HCEC 1CT (cell line): ENCODE results near the gene SYNJ2BP.
A peak's percentile ranks its signal among the peaks of the same experiment; 100 is the strongest.
"Not testable (repeated sequence)": the region's sequence is repeated elsewhere in the genome, so short reads cannot be mapped to it uniquely, and the experiment has no call there.

Experiments
- DNase-seq: peaks from one replicate; pipeline ENCODE4 v3.0.0-alpha.2; 2017

Gene SYNJ2BP, protein sequence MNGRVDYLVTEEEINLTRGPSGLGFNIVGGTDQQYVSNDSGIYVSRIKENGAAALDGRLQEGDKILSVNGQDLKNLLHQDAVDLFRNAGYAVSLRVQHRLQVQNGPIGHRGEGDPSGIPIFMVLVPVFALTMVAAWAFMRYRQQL

DNA sequence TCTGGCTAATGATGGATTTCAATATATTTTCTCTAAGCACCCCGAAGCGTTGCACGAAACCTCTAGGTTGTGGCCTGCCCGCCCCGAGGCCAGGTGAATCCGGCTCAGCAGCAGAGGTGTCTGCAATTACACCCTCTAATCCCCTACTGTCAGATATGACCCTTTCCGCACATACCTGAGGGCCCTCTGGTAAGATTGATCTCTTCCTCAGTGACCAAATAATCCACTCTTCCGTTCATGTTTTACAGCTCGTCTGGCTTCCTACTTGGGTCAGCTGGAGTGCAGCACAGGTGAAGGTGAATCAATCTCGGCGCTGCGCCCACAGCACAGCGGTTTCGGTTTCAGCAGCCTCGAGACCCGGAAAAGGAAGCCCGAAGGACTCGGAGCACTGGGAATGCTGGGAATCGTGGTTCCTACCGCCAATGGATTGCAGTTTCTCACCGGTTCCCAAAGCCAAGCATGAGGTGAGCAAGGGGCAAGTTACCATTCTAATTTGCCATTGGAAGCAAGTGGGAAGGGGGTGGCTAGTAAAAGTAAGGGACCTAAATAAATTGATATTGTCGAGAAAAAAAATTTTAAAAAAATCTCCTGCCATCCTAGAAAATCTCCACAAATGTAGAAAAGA is at the start of gene SYNJ2BP:
Gene SYNJ2BP (minus strand): TSS at position 366 of the 625 bp plus-strand sequence. CDS start 127 bp downstream, at position 239.
- DNase-seq, result peak; percentile 77

DNA sequence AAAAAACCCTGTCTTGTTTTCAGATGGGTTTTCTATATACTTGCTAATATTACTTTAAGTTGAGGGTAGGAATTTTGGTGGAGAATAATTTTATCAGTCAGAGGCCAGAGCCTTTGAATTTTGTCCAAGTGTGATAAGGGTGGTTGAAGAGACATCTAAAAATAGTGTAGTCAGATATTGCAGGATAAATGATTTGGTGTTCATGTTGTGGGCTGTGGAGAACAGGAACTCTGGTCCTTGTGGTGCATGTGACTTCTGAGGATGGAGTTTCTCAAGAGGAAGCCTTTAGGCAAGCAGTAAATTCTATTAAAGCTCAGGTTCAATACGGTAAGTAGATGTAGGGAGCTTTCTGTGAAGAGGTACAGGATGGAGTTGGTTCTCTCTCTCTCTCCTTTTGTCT is 37.8 kb upstream of the SYNJ2BP start:
- no peak for DNase-seq

DNA sequence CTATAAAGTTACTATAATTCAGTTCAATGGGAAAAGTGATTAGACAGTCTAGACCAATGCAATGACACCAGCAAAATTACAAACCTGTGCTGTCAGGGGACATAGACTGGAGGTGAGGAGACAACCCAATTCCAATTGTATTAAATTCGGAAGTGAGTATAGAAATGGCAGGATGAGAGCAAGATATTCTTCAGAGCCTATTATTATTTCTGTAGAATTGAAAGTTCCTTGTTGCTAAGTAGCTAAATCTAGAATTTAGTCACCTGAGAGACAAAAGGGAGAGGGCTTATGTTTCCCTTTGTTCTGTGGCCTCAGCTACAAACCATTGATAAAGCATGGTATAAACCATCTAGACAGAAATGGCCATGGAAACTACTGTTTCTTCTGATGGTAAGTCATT is 35.0 kb upstream of the SYNJ2BP start, which contains the start of gene ADAM21:
Gene ADAM21 (plus strand): TSS at position 301 of the 400 bp plus-strand sequence. CDS start 5,326 bp downstream, outside the sequence.
- no peak for DNase-seq

DNA sequence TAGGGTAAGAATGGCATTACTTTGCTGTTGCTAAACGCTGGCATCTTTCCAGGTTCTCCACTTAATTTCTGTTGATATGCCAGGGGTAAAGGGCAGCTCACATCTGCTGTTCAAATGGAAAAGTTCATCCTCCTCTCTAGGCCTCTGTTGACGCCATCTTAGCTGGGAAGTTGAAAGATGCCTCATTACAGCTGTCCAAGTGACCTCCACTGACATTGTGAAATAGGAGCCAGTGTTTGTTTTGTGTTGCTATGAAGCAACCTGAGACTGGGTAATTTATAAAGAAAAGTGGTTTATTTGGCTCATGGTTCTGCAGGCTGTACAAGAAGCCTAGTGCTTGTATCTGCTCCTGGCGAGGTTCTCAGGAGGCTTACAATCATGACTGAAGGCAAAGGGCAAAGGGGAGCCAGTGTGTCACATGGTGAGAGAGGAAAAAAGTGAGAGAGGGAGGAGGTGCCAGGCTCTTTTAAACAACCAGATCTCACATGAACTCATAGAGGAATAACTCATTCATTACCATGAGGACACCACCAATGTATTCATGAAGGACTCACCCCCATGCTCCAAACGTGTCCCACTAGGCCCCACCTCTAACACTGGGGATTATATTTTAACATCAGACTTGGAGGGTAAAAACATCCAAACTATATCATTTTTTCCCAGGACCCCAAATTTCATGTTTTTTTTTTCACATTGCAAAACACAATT is 31.9 kb upstream of the SYNJ2BP start:
- peak; percentile 32 for DNase-seq

DNA sequence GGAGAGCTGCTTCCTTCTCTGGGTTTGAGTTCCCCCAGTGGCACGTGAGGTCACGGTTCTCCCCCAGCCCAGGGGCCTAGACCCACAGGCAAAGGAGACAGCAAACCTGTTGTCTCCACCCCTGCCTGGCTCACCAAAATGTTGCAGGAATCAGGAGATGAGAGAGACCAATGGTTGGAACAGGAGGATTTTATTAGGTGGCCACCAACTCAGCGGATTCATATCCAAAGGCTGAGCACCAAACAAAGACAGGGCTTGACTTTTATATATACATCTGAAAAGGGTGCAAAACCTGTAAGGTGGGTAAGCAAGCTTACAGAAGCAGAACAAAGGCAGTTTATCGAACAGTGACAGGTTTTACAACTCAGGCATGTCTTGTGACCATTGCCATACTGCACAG is 25.9 kb upstream of the SYNJ2BP start:
- no peak for DNase-seq

DNA sequence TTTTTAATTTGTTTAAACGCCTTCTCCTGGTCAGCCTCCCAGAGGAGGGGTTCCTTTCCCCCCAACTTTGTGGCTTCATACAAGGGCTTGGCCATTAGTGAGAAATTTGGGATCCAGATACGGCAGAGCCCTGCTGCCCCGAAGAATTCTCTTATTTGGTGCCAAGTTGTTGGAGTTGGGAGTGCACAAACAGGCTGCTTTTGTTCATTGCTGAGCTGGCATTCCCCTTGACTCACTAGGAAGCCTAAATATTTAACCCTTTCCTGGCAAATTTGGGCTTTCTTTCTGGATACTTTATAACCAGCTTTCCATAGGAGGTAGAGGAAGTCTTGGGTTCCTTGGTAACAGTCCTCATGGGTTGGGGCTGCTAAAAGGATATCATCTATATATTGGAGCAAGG is 24.8 kb upstream of the SYNJ2BP start:
- no peak for DNase-seq

DNA sequence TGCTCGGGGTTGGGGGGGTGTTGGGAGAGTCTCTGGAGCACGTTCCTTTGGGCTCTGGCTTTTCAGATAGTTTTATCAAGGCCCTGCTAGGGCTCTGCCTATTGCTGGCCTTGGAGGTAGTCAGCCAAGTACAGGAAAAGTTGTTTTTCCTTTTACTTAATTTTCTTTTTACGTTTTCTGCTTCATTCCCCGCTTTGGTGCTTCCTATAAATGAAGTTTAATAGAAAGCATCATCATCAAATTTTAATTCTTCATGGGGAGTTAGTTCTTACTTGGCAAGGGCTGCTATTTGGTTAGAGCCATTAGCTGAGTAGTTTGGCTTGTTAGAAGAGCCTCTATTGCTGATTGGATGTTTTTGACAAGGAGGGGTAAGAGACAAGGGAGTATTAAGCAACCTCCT is 20.0 kb upstream of the SYNJ2BP start:
- no peak for DNase-seq

DNA sequence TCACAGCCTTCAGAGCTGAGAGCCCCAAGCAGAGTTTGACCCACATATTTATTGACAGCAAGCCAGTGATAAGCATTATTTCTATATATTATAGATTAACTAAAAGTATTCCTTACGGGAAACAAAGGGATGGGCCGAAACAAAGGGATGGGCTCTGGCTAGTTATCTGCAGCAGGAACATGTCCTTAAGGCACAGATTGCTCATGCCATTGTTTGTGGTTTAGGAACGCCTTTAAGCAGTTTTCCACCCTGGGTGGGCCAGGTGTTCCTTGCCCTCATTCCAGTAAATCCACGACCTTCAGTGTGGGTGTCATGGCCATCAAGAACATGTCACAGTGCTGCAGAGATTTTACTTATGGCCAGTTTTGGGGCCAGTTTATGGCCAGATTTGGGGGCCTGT is 9.7 kb upstream of the SYNJ2BP start:
- DNase-seq, result not testable (repeated sequence)

DNA sequence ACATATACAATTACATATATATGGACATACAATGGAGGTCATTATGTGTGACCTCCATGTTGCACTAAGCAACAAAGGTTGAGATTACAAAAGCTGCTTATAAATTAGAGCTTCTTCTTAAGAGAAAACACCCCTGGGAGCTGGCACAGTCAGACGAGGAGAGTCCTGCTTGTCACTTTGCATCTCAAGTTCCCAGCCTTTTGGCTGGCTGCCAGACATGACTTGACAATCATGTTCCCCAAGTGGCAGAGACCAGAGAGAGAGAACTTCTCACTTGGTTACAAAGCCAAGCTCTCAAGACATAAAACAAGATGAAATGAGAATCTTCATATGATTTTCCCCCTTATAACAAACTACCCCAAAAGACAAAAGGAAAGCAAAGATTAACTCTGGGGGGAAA is 8.5 kb upstream of the SYNJ2BP start:
- DNase-seq, result no peak

DNA sequence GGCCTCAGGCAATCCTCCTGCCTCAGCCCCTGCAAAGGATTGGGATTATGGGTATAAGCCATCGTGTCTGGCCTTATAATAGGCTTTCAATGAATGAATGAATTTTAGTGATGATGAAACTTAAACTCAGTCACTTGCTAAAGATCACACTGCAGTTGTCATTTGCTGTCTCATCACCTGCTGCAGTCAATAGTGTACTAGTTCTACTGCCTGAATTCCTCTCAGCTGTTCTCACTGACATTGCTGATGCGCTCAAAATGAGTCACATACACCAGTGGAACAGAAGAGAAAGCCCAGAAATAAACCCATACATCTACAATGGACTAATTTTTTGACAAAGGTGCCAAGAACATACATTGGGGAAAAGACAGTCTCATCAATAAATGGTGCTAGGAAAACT is 5.6 kb upstream of the SYNJ2BP start:
- no peak for DNase-seq

DNA sequence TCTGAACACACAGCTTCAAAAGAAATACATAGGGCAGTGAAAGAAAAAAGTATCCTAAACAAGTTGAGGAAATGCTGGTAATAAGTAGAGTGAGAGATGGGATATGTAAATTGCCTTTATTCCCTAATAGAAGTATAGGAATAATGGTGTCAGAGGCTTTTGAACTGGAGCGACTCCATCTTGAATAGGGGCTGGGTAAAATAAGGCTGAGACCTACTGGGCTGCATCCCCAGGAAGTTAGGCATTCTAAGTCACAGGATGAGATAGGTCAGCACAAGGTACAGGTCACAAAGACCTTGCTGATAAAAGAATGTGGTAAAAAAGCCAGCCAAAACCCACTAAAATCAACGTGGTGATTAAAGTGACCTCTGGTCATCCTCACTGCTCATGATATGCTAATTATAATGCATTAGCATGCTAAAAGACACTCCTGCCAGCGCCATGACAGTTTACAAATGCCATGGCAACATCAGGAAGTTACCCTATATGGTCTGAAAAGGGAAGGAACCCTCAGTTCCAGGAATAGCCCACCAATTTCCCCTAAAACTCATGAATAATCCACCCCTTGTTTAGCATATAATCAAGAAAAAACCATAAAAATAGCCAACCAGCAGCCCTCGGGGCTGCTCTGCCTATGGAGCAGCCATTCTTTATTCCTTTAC is 2.5 kb upstream of the SYNJ2BP start:
- not testable (repeated sequence) for DNase-seq

DNA sequence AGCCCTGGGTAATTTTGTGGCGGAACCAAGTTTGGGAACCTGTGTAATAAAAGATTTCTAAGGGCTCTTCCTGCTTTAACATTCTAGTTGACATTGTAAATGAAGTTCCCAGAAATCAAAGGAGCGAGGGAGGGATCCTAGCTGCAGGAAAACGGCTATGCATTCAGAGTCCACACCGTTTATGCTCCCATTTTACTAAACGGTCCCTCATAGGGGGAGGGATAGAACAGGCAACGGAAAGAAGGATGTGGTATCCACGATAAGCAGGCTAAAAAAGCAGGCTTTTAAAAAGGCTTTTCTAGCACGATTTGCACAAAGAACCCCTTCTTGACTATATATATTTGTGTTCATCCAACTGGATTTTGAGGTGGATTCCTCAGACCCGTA is 559 bp downstream of the SYNJ2BP start:
- peak; percentile 4 for DNase-seq

DNA sequence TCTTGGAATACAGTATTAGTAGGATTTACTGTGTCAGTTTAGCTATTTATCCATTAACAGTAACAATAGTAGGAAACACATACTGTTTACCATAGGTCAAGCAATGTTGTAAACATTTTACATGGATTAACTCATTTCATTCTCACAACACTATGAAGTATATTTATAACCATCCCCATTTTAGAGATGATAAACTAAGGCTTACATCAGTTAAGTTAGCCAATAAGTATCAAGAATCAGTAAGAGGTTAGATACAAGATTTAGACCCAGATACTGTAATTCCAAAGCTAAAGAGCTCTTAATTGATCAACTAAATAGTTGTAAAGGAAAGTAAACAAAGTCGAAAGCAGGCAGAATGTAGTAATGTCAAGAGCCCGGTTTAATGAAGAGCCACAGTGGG is 1.1 kb downstream of the SYNJ2BP start:
- DNase-seq, result no peak

DNA sequence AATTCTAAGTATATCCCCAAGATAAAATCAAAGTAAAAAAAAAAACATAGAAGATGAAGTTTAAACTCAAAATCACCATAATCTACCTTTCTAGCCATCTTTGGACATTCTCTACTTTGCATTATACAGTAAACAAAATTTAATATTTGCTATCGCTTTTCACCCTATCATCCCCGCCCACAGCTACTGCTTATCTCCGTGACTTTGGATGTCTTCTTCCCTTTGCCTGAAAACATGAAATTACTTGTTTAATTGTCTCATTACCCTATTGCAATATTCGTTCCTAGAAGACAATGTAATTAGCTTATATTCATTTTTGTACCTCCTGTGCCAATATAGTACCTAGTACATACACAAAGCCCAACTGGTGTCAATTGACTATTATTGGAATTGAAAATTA is 9.3 kb downstream of the SYNJ2BP start:
- DNase-seq, result no peak

DNA sequence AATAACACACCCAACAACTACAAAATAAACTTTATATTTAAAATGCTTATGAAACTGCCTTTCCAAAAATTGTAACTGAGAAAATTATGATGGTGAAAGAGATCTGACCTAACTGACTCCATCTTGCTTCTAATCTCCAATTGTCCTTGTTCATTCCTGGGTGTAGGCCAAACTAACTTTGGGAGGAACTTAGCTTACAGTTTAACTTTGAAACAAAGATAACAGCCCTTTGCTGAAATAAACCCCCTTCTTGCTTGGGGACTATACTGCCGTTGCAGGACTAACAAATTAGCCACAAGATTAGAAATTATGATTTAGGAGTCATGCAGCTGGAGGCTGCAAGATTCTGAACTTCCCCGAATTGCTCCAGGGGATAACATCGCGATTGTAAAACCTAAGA is 10.7 kb downstream of the SYNJ2BP start:
- DNase-seq, result not testable (repeated sequence)

DNA sequence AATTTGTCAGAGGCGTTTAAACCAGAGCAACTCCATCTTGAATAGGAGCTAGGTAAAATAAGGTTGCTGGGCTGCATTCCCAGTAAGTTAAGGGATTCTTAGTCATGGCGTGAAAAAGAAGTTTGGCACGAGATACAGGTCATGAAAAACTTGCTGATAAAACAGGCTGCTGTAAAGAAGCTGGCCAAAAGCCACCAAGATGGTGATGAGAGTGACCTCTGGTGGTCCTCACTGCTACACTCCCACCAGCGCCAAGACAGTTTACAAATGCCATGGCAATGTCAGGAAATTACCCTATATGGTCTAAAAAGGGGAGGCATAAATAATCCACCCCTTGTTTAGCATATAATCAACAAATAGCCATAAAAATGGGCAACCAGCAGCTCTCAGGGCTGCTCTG is 13.6 kb downstream of the SYNJ2BP start:
- DNase-seq, result not testable (repeated sequence)

DNA sequence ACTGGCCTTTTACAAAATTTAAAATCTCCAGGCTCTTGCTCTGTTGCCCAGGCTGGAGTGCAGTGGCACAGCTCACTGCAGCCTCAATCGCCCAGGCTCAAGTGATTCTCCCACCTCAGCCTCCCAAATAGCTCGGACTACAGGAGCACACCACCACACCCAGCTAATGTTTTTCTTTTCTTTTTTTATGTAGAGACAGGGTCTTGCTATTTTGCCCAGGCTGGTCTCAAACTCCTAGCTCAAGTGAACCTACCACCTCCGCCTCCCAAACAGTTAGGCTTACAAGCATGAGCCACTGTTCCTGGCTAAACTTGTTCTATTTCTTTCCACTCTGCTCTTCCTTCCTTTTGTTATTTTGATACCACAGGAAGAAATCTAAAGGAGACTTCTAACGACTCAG is 15.2 kb downstream of the SYNJ2BP start:
- no peak for DNase-seq

DNA sequence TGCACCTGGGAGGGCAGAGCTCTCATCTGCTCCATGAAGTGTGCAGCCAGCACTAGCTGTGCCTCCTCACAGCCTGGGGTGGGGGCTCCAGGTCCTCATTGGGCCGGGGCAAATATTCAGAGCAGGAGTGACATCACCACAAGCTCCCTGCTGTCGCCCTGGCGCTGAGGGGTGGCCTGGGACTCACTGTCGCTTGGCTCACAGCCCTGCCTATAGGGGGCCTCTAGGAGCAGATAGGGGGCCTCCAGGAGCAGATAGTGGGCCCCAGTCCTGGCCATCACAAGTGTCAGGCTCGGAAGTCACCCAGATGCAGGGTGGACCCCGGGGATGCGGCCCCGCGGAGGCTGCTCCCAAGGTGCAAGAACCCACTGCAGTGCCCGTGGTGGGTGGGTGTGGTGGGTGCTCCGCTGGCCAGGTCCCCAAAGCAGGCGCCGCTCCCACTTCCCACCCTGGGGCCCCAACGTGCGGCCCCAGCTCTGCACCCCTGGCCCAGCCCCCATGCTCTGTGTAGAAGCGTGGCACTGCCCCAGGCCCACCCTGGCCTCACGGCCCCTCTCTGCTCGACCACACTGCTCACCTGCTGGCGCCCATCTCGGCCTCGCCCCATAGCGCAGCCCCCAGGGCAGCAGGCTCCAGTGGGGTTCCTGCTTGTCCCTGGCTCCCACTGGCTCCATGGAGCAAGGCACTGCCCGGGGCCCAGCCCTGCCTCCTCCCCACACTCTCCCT is 18.0 kb downstream of the SYNJ2BP start:
- DNase-seq, result no peak

DNA sequence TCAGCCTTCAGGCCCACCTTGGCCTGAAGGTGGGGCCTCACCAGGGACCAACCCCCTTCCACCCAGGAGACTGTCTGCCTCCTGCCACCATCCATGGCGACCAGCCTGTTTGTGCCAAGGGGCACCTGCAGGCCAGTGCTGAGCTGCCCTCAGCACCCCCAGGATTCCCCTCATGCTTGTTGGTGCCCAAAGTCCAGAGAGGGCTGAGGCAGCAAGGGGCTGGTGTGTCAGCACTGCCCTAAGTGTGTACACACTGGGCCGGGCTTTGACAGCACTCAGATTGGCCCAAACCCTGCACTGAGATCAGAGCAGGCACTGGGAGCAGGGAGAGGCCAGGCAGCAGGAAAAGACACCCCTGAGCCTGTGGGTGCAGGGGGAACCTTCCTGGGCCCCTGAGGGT is 18.6 kb downstream of the SYNJ2BP start:
- no peak for DNase-seq

DNA sequence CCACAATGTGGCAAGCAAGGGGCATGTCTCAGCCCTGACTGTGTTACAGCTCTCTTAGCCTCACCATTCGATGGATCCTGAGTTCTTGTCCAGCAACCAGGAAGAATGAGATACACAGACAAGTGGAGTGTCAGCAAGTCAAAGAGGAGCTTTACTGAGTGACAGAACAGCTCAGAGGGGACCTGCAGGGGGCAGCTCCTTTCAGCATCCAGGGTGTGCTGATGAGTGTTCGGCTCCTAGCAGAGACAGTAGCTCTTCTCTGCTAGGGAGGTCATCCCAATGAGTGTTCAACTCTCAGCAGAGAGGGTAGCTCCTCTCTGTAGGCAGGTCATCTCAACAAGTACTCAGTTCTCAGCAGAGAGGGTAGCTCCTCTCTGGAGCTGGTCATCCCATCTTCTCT is 19.1 kb downstream of the SYNJ2BP start:
- no peak for DNase-seq

DNA sequence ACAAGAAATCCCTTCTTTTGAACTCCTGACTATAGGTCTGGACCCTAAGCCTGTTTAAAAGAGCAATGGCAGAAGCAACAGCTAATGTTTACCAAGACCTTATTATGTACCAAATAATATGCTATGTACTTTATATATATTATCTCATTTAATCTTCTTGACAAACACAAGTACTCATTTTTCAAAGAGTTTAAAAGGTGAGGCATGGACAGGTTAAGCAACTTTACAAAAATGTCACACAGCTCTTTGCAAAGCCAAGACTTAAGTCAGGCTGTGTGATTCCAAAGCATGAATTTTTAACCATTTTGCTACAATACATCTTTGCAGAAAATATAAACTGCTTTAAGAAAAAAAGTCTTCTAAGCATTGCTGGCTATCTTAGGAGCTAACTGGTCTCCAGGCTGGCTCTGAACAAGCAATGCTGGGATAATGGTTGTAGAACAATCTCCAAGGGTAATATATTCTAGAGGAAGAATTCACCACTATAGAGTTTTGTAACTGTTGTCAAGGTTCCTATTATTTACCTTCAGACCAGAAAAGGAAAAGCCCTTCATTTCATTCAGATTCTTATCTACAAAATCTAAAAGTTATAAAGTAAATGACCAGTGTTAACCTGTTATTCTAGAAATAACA is 22.1 kb downstream of the SYNJ2BP start:
- no peak for DNase-seq

DNA sequence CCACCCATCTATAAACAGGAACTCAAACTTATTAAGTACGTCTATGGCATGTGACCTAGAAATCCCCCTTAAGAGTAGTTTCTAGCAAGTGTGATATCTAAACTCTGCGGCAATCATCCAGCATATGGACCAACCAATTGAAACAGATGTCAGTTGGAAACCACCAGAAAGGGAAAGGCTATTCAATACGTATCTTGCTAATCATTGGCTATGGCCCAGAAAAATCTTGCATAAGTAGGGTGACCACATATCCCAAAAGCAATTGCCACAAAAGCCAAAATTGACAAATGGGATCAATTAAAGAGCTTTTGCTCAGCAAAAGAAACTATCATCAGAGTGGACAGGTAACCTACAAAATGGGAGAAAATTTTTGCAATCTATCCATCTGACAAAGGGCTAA is 24.2 kb downstream of the SYNJ2BP start:
- DNase-seq, result no peak
